ENCODE measurements around the gene PPP6R3. TPM values are rescaled to one million over a fixed set of nuclear protein-coding genes. Genes with fewer than 3 reads are reported as not detected.

Gene PPP6R3
- polyA plus RNA-seq, 1 of the 3 experiments (the other 2 are of a cell fraction): 28.1 TPM

- TF ChIP-seq USF2 (IDR thresholded peaks at IDR 0.05; ENCODE audit: borderline replicate concordance, low read depth, low read length) (no peak), SIN3A (IDR thresholded peaks at IDR 0.05; ENCODE audit: borderline replicate concordance, low read depth, low read length) (no peak)
Measured at GRCh38 chr11:68430384-68430783, 30.2 kb upstream of the PPP6R3 start (continued).

- Histone ChIP-seq H3K9me3 (peaks cover 7% of the 10 kb centered on the region; the same call in 1 of the 2 replicates), H3K27me3 (ENCODE audit: insufficient read depth) (no peaks in the 10 kb centered on the region), H4K20me1 (ENCODE audit: insufficient read depth) (no peaks in the 10 kb centered on the region), H3K27ac (ENCODE audit: low read depth in 2 of 2, low read length in 1 of 2) (no peak overlapping the region), H3K36me3 (replicated peaks in 1 of 2; ENCODE audit: control insufficient read depth in 1 of 2, insufficient read depth in 2 of 2, low read length in 1 of 2) (peaks cover 27 to 47% of the 10 kb centered on the region in 2 experiments), H3K9ac (no peak overlapping the region), H2AFZ (ENCODE audit: low read depth) (no peak overlapping the region), H3F3A (replicated peaks; ENCODE audit: insufficient read depth) (no peaks in the 10 kb centered on the region), H3K4me1 (ENCODE audit: control insufficient read depth in 1 of 2, insufficient read depth in 2 of 2, low read depth in 1 of 2, low read length in 1 of 2) (no peaks in the 10 kb centered on the region), H3K79me2 (ENCODE audit: insufficient read depth) (no peaks in the 10 kb centered on the region), H3K4me2 (no peak overlapping the region), H3K9me2 (no peaks in the 10 kb centered on the region), H3K4me3 (ENCODE audit: low read depth in 2 of 2, low read length in 1 of 2) (no peak overlapping the region)
- WGBS (ENCODE audit: low lambda C conversion rate): 97% methylated on average over 3 of the region's 3 CpGs
- ChIA-PET POLR2A (no interaction called here), CTCF (no interaction called here)
- TF ChIP-seq POLR2AphosphoS5 (IDR thresholded peaks at IDR 0.05; ENCODE audit: low read depth, low read length): no peak
- no peak for TF ChIP-seq USF2 (IDR thresholded peaks at IDR 0.05; ENCODE audit: borderline replicate concordance, low read depth, low read length)
- TF ChIP-seq SMC3 (IDR thresholded peaks at IDR 0.05; ENCODE audit: low read depth, low read length): no peak
- no peak for TF ChIP-seq NRF1 (IDR thresholded peaks at IDR 0.05; ENCODE audit: low read depth, low read length)
- no peak for TF ChIP-seq EZH2phosphoT487 (IDR thresholded peaks at IDR 0.05; ENCODE audit: borderline replicate concordance, low read depth)
- no peak for TF ChIP-seq CHD2 (IDR thresholded peaks at IDR 0.05; ENCODE audit: low read length, partially characterized antibody)
- DNase-seq: no peak
Measured at GRCh38 chr11:68430801-68431200, 29.8 kb upstream of the PPP6R3 start.

GRCh38 chr11:68431984-68432645 lies 28.4 kb upstream of the PPP6R3 start:
- Histone ChIP-seq H3K27ac (ENCODE audit: low read depth in 2 of 2, low read length in 1 of 2) (no peak overlapping the region), H3K79me2 (ENCODE audit: insufficient read depth) (no peaks in the 10 kb centered on the region), H3K4me2 (no peak overlapping the region), H3K4me1 (ENCODE audit: control insufficient read depth in 1 of 2, insufficient read depth in 2 of 2, low read depth in 1 of 2, low read length in 1 of 2) (peaks cover 1 to 6% of the 10 kb centered on the region in 2 experiments; a peak in 3 of 4 replicates), H2AFZ (ENCODE audit: low read depth) (no peak overlapping the region), H3K27me3 (ENCODE audit: insufficient read depth) (no peaks in the 10 kb centered on the region), H4K20me1 (ENCODE audit: insufficient read depth) (no peaks in the 10 kb centered on the region), H3K4me3 (ENCODE audit: low read depth in 2 of 2, low read length in 1 of 2) (no peak overlapping the region), H3K9me3 (peaks cover 7% of the 10 kb centered on the region; the same call in 1 of the 2 replicates), H3K9me2 (no peaks in the 10 kb centered on the region), H3K9ac (no peak overlapping the region), H3K36me3 (replicated peaks in 1 of 2; ENCODE audit: control insufficient read depth in 1 of 2, insufficient read depth in 2 of 2, low read length in 1 of 2) (peaks cover 27 to 42% of the 10 kb centered on the region in 2 experiments), H3F3A (replicated peaks; ENCODE audit: insufficient read depth) (peaks cover 4% of the 10 kb centered on the region)
- DNase-seq: no peak
- ChIA-PET CTCF (interaction anchor here (1.3 to 1.4 kb wide), 2 partner anchors 14 to 175 kb away, joined by 3 read pairs; no protein-coding TSS in a partner anchor), POLR2A (no interaction called here)
- TF ChIP-seq TAF1 (IDR thresholded peaks at IDR 0.05; ENCODE audit: borderline replicate concordance, low read depth, low read length) (no peak), FOXM1 (IDR thresholded peaks at IDR 0.05; ENCODE audit: low read depth) (no peak), RXRA (IDR thresholded peaks at IDR 0.05; ENCODE audit: borderline replicate concordance, low read depth) (no peak), MAX (IDR thresholded peaks at IDR 0.05; ENCODE audit: low read depth) (no peak), NRF1 (IDR thresholded peaks at IDR 0.05; ENCODE audit: low read depth, low read length) (no peak)
- WGBS (ENCODE audit: low lambda C conversion rate): 95% methylated on average over 22 of the region's 24 CpGs

Measured in SK-N-SH (cell line).